G401 (cell line): ENCODE data around the gene MOB2. TPM values are rescaled to one million over a fixed set of nuclear protein-coding genes. Genes with fewer than 3 reads are reported as not detected.

Experiments used
- DNase-seq: peaks from one replicate; pipeline ENCODE4 v3.0.0-alpha.2; 2015; ENCODE audit warnings: low spot score
- in situ Hi-C: cut with HindIII; loops from 2 replicates; pipeline ENCODE4 v1.10.0; 2016; ENCODE audit warnings: low sequenced_read_pairs, mixed read lengths
- total RNA-seq: library from RNA; depleted of rRNA; stranded (reverse); fragments of >200 nt; shearing (Covaris generic); gene quantifications from 2 replicates; pipeline ENCODE4 v1.2.3, GENCODE V29; 2014

Gene MOB2
- total RNA-seq, 1 experiment from 2014 or later = 27.4 TPM

DNA sequence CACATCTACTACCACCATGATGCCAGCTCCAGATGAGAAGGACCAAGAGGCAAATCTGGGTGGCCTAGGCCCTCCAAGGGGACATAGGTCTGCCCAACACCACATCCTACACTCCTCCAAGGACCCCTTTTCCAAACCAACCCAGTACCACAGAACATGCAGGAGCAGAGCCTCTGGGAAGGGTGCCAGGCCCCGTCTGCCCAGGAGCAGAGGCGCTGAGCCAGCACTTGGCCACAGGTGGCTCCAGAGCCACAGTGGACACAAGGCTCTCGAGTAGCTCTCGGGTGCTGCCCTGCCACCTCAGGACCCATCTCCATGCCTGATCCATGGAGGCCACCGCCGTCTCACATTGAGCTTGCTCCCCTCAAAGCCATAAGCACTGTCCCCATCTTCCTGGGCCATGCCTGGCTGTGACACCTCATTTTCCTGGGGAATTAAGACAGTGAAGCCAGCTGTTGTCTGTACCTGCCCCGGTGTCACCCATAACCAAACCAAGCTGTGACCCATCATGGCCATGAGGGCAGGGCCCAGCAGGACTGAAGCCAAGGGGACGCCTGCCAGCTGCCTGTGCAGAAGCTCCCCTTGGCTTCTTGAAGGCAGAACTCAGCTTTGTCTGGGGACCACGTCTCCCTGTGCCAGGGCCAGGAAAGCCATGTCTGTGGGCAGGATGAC is 7.4 kb downstream of the MOB2 start:
- in situ Hi-C loops = no loop called here
- DNase-seq = no peak

DNA sequence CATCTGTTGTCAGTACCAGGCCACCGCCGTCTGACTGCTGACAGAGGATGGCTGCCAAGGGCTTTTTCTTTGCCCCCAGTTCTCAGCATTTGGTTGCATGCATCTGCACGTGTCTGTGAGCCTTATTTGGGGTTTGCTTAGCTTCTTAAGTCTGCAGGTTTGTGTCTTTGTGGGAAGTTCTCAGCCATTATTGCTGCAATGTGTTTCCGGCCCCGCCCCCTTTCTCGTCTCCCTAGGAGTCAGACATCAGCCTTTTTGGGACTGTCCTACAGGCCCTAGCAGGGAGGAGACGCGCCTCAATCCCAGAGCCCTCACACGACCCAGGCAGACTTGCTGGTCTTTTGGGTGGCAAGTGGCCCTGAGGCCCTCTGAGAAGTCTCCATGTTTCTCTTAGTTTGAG is 8.0 kb downstream of the MOB2 start:
- no peak for DNase-seq
- in situ Hi-C loops = no loop called here

DNA sequence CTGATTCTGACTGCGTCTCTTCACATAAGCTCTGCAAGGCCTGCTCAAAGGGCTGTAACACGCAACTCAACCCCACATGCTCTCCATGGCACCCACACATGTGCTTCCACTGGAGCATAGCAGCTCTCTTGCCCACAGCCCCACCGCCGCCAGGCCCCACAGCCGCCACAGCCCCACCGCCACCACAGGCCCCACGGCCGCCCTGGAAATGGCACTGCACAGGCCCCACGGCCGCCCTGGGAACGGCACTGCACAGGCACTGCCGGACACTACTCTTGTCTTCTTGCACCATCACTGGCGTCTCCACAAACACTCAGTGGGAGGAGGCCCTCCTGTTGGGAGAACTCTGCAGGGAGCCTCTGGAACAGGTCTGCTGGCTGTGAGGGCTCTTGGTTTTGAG is 8.6 kb downstream of the MOB2 start:
- in situ Hi-C loops = no loop called here

DNA sequence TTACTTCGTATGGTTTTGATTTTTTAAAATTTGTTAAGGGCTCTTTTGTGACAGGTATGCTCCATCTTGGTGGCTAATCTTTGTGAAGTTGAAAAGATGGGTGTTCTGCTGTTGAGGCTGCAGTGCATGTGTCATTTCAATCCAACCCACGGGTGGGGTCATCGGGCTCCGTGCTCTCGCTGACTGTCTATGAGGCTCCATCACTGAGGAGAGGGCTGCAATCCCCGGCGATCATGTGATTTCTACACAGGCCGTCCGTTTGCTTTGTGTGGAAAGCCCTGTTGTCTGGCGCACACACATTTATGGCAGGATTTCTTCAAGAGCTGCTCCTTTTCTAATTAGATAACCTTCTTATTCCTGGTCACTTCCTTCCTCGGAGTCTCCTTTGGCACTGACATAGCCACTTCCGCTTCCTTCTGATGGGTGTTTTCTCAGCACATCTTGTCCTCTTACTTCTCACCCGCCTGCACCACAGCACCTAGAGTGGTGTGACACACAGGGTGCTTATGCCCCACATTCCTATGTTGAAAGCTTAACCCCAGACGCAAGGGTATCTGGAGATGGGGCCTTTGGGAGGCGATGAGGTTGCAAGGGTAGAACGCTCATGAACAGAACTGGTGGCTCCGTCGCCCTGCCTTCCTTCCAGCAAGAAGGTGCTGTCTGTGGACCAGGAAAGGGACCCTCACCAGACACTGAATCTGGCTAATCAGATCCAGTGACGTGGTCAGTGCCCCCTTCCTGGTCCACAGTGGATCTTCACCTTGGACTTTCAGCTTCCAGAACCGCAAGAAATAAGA is 9.4 kb downstream of the MOB2 start:
- in situ Hi-C loops = no loop called here
- no peak for DNase-seq

More for the DNA sequence above, 8.6 kb downstream of the MOB2 start:
- DNase-seq = no peak

DNA sequence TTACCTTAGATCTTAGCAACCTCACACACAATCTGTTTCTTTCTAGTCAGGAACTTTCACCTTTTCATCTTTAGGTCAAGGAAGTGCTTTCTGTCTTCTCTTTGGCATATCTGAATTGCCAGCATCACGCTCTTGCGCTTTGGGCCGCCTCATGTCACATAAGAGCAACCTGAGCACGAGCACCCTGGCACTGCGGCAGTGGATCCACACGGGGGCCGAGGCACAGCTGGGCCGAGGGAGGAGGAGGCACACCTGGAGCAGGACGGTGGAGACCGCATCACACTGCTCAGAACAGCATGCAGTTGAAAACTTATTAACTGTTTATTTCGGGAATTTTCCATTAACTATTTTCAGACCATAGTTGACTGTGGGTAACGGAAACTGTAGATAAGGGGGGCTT is 10.7 kb downstream of the MOB2 start:
- DNase-seq = no peak
- in situ Hi-C loops = no loop called here

DNA sequence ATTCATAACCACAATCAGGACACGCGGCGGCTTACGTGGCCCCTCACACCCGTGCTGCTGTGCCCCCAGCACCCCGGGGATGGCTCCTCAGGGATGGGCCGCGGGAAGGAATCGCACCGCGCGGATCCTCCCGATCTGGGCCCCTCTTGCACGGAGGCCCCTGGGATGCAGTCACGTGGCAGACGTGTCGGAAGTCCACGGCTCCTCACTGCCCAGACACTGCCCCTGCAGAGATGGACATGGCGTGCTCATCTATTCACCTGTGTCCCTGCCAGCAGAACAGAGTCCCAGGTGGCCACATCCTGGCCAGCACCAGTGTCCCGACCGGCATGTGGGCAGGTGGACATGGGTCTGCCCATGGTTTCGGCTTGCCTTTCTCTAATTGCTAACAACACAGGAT is 12.8 kb downstream of the MOB2 start:
- in situ Hi-C loops = no loop called here
- DNase-seq = no peak

DNA sequence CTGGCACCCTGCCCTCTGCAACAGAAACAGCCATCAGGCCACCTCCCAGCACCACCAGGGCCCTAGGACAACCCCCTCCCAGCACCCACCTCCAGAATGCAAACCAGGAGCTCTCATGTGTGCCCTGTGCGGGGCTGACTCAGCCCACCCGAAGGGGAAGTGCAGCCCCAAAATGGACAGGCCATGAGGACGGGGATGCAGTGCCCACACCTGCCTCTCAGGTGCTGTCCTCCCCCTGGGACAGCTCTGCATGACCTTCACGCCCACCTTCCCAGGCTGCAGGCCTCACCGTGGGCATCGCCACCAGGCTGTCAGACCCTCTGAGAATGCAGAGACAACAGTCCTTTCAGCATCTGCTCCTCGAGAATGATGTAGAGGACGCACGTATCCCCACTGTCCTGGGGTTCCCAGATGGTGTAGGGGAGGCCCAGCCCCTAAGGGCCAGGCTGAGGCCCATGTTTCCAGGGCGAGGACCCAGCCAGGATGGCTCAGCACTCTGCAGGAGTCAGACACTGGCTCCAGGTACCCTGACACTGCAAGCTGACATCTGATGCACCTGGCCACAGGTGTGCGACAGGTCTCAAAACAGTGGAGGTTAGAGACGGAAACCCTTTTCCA is 13.5 kb downstream of the MOB2 start:
- in situ Hi-C loops = no loop called here
- DNase-seq = no peak

DNA sequence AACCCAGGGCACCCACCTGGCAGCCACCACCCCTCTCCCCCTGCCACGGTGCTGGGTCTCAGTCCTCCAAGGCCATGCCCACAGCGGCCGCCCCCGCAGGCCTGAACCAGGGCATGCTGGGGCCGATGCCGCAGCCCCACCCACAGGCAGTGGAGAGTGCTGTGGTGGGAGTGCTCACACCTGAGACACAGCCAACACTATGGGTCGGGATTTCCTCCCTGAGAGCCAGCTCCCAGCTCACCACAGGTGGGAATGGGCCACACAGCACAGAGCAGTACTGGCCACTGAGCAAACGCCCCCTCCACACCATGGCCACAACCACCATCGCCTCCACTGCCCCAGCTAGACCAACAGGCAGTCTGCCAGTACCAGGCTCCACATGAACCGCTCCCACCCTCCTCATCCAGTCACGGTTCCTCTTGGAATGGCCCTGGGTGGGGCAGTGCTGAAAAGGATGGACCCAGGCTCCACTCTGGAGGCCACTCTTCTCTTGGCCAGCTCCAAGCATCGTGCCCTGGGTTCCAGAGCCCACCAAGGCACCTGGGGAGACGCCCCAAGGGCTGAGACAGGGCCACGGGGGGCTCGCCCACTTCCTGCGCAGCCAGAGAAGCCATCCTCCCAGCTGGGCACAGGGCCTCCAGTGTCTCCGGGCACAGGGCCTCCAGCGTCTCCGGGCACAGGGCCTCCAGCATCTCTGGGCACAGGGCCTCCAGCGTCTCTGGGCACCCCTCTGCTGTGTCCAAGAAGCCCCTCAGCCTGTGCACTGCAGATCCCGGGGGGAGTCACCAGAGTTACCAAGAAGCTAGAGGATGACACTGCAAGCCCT is 14.2 kb downstream of the MOB2 start:
- no peak for DNase-seq
- in situ Hi-C loops = no loop called here

DNA sequence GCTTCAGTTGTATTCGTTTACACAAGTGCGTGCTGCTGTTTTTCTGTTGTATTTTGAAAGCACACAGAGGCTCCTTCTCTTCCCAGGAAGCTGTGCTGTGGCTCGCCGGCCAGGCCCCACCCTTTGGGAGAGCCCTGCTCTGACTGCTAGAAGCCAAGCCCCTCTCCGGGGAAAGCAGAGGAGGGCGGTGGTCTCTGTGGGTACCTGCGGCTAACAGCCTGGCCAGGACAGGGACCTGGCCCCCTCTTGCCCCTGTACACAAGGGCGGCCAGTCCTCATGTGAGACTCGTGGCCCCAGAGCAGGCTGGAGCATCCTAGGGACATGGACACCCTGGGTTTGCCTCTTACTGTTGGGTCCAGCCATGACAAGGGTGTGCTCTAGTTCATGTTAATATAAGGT is 14.8 kb downstream of the MOB2 start:
- no peak for DNase-seq
- in situ Hi-C loops = no loop called here

DNA sequence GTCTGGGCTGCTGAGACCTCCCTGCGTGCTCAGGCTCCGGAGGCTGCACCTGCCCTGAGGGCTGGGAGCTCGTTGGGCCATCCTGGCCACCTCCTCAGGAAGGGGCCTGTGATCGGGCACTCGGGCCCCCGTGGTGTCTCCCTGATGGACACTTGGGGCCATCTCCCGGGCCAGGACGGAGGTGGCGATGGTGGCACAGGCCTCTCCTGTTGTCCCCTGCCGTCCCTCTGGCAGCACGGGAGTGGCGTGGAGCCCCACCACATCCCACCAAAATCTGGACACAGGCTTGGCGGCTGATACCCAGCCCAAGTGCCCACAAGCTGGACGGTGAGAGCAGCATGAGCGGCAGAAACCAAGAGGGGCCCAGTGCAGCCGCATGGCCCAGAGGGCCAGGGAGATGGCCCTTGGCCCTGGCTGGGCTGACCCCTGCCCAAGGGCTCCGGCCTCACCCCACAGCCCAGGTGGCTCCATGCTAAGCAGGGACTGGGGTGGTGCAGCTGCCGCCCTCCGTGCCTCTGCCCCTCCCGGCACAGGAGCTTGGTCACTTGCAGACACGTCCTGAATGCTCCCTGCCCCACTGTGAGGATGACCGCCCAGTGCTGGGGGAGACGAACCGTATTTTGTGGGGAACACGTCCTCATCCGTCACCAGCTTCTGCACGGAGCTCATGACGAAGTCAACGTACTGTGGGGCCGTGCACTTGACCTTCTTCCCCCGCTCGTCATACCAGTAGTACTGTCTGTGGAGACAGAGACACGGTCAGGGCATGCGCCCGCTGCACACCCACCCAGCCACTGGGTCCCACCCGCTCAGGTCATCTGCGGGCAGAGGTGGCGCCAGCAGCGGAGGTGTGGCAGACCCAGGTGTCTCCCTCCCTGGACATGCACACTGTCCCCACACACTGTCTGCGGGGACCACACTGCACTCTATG is 15.6 kb downstream of the MOB2 start:
- in situ Hi-C loops = no loop called here
- DNase-seq = no peak

DNA sequence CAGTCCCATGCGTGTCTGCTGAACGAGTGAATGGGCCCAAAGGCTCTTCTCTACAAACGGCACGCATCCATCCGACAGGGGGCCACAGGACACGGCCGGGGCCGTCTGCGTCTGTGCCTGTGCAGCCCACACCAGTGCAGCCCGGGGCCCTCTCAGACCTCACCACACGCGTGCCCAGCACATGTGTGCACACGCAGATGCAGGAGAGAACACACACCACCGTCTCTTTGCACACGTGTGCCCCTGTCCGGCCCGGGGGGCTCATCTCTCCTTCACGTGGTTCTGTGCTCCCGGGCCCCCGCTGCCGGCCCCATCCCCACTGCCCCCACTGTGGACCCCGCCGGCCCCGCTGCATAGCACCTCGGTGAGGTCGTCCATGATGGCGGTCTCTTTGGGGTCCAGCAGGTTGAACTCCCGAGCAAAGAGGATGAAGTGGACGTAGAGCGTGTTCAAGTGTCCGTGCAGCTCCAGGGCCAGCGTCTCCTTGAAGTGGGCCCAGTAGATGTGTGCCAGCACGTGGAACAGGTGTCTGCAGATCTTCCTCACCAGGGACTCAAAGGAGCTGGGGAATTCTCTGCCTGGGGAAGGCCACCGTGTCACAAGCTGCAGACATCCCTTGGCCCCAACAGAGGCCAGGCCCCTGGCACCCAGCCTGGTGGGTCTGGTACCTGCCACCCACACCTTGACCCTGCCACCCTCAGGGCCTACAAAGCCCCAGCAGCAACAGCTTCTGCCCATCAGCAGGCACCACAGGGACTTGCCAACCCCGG is 16.5 kb downstream of the MOB2 start:
- in situ Hi-C loops = no loop called here
- no peak for DNase-seq

DNA sequence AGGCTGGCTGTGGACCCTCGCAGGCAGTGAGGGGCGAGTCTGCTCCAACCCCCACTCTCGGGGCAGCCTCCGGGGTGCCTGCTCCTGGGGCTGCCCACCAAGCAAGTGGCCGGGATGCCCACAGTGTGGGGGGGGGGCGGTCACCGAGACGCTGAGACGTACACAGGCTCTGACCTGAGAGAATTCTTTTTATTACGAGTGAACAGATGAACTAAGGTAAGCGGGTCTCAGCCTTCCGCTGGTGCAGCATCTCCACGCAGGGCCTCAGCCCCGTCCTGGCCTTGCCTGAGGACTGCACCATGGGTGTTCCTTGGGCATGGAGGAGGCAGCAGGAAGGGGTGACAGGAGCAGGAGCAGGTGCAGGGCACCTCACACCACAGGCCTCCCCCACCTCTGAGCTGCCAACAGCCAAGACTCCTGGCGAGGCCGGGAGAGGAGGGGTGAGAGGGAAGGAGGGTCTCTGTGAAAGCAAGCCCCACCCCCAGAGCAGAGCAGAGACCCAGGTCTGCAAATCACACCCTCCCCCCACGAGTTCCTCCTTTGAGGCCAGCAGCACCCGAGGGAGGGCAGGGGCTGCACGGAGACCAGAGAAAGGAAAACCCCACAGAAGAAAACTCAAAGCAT is 17.2 kb downstream of the MOB2 start:
- DNase-seq = no peak
- in situ Hi-C loops = no loop called here

DNA sequence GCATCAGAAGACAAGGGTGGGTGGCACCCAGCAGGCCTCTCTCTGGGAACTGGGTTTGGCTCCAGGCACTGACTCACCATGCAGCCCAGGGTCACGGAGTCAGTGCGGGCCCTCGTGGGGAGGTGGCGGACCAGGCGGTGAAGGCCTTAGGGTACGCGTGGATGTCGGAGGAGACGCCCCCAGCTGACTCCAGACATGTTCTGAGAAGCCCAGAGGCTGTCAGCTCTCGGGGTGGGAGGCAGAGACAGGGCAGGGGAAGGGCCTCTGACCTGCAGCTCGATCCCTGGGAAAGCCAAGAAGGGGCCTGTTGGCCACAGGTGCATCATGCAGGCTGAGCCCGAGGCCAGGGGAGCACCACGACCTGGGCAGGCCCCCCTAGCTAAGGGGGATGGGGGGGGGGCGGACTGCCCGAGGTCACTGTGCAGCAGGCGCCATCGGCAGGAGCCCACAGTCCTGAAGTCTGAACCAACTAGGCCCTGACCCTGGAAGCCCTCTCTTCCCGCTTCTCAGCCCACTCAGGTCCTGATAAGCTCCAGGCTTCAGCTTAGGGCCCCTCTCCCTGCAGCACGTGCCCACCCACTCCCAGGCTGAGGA is 18.0 kb downstream of the MOB2 start:
- in situ Hi-C loops = no loop called here
- no peak for DNase-seq

DNA sequence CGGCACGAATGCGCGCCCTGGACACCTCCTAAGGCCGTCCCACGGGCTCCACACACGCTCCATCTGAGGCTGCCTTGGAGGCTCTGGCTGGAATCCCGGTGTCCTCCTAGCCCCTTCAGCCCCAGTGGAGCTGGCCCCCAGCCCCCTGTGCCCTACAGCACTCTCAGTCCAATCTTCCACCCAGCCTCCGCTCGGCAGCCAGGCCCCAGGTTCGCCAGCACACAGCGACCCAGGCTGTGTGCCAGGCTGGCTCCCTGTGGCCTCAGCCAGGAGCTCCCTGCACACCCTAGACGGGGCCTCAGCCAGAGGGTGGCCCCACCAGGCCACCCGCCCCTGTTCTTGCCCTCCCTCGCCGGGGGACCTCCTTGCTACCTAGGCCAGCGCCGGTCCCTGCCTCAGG is 18.6 kb downstream of the MOB2 start:
- DNase-seq = no peak
- in situ Hi-C loops = no loop called here

DNA sequence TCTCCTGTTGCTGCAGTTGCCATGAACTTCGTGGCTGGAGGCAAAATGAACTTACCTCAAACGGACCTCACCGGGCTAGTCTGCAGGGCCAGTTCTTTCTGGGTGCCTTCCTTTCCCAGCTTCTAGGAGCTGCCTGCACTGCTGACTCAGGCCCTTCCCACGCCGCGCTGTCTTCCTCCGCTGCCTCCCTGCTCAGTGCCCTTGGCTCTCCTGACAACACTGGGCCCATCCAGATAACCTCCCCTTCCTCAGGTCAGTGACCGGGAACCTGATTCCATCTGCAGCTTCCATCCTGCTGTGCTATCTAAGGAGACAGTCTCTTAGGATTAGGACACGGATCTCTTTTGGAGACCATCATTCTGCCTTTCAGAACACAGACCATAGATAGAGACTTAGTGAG is 19.3 kb downstream of the MOB2 start:
- no peak for DNase-seq
- in situ Hi-C loops = no loop called here

DNA sequence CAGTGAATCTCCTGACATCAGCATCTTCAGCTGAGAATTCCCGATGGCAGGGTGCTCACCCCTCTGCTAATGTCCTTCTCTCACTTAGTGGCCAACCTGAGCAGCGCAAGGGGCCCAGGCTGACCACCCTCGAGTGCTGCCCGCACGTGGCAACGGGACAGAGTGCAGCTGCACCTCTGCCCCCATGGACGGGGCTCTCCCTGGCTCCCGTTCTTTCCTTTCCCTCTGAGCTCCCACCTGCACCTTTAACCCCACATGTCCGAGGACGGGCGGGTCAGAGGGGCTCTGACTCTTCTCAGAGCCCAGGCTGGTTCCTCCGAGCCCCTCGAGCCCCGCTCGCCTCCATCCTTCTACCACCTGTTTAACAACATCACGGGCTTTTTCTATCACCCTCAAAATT is 19.8 kb downstream of the MOB2 start:
- in situ Hi-C loops = no loop called here

DNA sequence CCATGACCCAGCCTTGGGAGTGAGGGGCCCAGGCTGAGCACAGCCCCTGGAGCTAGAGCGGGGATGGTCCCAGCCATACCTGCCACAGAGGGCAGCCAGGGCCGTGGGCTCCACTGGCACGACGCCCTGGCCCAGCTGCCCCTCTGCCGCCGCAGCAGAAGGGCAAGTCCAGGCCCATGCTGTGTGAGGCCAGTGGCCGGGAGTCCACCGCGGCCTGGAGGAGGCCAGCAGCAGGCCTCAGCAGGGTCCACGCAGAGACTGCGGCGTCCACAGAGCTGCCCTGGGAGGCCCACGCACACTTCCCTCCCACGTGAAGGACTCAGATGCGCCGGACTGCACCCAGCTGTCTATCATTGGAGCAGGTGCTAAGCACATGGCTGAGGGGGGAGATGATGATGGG is 23.5 kb downstream of the MOB2 start:
- no peak for DNase-seq

More for the DNA sequence above, 19.8 kb downstream of the MOB2 start:
- no peak for DNase-seq

More for the DNA sequence above, 23.5 kb downstream of the MOB2 start:
- in situ Hi-C loops = no loop called here
